ENCODE results near the gene DPP3.
"Not testable (repeated sequence)": the region's sequence is repeated elsewhere in the genome, so short reads cannot be mapped to it uniquely, and the experiment has no call there.

Gene DPP3

GRCh38 chr11:66480117-66480938 is at the start of gene DPP3:
DPP3 (plus strand) TSS chr11:66480434; CDS start chr11:66482201, 1,767 bp downstream.
- DNase-seq (ENCODE audit: low spot score) = peak; percentile 98

- DNase-seq (ENCODE audit: low spot score) = not testable (repeated sequence)
Measured at GRCh38 chr11:66431287-66431686, 48.9 kb upstream of the DPP3 start.

- DNase-seq (ENCODE audit: low spot score) = not testable (repeated sequence)
Measured at GRCh38 chr11:66431871-66432329, 48.3 kb upstream of the DPP3 start.

GRCh38 chr11:66432597-66432996 is 47.6 kb upstream of the DPP3 start:
- DNase-seq (ENCODE audit: low spot score) = no peak

GRCh38 chr11:66437979-66438503 is 42.2 kb upstream of the DPP3 start:
- DNase-seq (ENCODE audit: low spot score) = no peak

- DNase-seq (ENCODE audit: low spot score) = peak; percentile 93
Measured at GRCh38 chr11:66438504-66439466, 41.4 kb upstream of the DPP3 start, which contains the start of gene MRPL11. MRPL11 (minus strand) TSS chr11:66438848; CDS start chr11:66438754, 94 bp downstream.

- not testable (repeated sequence) for DNase-seq (ENCODE audit: low spot score)
Measured at GRCh38 chr11:66440101-66440939, 39.9 kb upstream of the DPP3 start.

- not testable (repeated sequence) for DNase-seq (ENCODE audit: low spot score)
Measured at GRCh38 chr11:66440940-66441282, 39.3 kb upstream of the DPP3 start.

GRCh38 chr11:66443602-66444001 is 36.6 kb upstream of the DPP3 start:
- peak; percentile 37 for DNase-seq (ENCODE audit: low spot score)

GRCh38 chr11:66447012-66447411 is 33.2 kb upstream of the DPP3 start:
- no peak for DNase-seq (ENCODE audit: low spot score)

GRCh38 chr11:66448523-66448922 is 31.7 kb upstream of the DPP3 start:
- no peak for DNase-seq (ENCODE audit: low spot score)

GRCh38 chr11:66450560-66450959 is 29.7 kb upstream of the DPP3 start:
- DNase-seq (ENCODE audit: low spot score) = no peak

GRCh38 chr11:66451663-66452062 is 28.6 kb upstream of the DPP3 start:
- no peak for DNase-seq (ENCODE audit: low spot score)

- DNase-seq (ENCODE audit: low spot score) = peak; percentile 75
Measured at GRCh38 chr11:66454247-66454646, 26.0 kb upstream of the DPP3 start.

GRCh38 chr11:66454828-66455227 is 25.4 kb upstream of the DPP3 start:
- DNase-seq (ENCODE audit: low spot score) = no peak

GRCh38 chr11:66457826-66458225 is 22.4 kb upstream of the DPP3 start:
- DNase-seq (ENCODE audit: low spot score) = no peak

- no peak for DNase-seq (ENCODE audit: low spot score)
Measured at GRCh38 chr11:66459138-66459778, 21.0 kb upstream of the DPP3 start.

GRCh38 chr11:66462010-66462409 is 18.2 kb upstream of the DPP3 start:
- no peak for DNase-seq (ENCODE audit: low spot score)

- no peak for DNase-seq (ENCODE audit: low spot score)
Measured at GRCh38 chr11:66462911-66463310, 17.3 kb upstream of the DPP3 start.

GRCh38 chr11:66464116-66464515 is 16.1 kb upstream of the DPP3 start:
- DNase-seq (ENCODE audit: low spot score) = not testable (repeated sequence)

- DNase-seq (ENCODE audit: low spot score) = no peak
Measured at GRCh38 chr11:66464916-66465315, 15.3 kb upstream of the DPP3 start.

Measured in kidney tubule cell (primary cell).